GM19025 (cell line): ENCODE data around the gene XRCC2.

Source experiments
- ATAC-seq: cut with Tn5 transposase; IDR thresholded peaks from one replicate; pipeline ENCODE4 v1.9.1; 2021; ENCODE audit warnings: mild to moderate bottlenecking, low read depth, moderate library complexity; ENCODE audit not compliant: unreplicated experiment

XRCC2 gene

GRCh38 chr7:152619027-152619739, 56.8 kb downstream of the XRCC2 start:
- no peak for ATAC-seq

- ATAC-seq, result no peak
Measured at GRCh38 chr7:152618427-152618826, 57.5 kb downstream of the XRCC2 start.

- no peak for ATAC-seq
Measured at GRCh38 chr7:152617056-152617455, 58.9 kb downstream of the XRCC2 start.

GRCh38 chr7:152615031-152615741, 60.8 kb downstream of the XRCC2 start:
- ATAC-seq, result no peak

GRCh38 chr7:152608656-152609055, 67.3 kb downstream of the XRCC2 start:
- no peak for ATAC-seq

- ATAC-seq, result no peak
Measured at GRCh38 chr7:152608208-152608607, 67.7 kb downstream of the XRCC2 start.

- ATAC-seq, result no peak
Measured at GRCh38 chr7:152607007-152607406, 68.9 kb downstream of the XRCC2 start.

- no peak for ATAC-seq
Measured at GRCh38 chr7:152602962-152603361, 73.0 kb downstream of the XRCC2 start.

- ATAC-seq, result no peak
Measured at GRCh38 chr7:152601305-152601798, 74.6 kb downstream of the XRCC2 start.

- ATAC-seq, result no peak
Measured at GRCh38 chr7:152600266-152600665, 75.7 kb downstream of the XRCC2 start.

GRCh38 chr7:152597507-152597906, 78.4 kb downstream of the XRCC2 start:
- no peak for ATAC-seq

GRCh38 chr7:152596824-152597223, 79.1 kb downstream of the XRCC2 start:
- no peak for ATAC-seq
